Measurements from ENCODE around the gene IRF1. TPM values are rescaled to one million over a fixed set of nuclear protein-coding genes. Genes with fewer than 3 reads are reported as not detected.
"Not testable (repeated sequence)": the region's sequence is repeated elsewhere in the genome, so short reads cannot be mapped to it uniquely, and the experiment has no call there.

IRF1 gene
- total RNA-seq, 1 donor = 24.6 TPM

- TF ChIP-seq, protein P1, sequence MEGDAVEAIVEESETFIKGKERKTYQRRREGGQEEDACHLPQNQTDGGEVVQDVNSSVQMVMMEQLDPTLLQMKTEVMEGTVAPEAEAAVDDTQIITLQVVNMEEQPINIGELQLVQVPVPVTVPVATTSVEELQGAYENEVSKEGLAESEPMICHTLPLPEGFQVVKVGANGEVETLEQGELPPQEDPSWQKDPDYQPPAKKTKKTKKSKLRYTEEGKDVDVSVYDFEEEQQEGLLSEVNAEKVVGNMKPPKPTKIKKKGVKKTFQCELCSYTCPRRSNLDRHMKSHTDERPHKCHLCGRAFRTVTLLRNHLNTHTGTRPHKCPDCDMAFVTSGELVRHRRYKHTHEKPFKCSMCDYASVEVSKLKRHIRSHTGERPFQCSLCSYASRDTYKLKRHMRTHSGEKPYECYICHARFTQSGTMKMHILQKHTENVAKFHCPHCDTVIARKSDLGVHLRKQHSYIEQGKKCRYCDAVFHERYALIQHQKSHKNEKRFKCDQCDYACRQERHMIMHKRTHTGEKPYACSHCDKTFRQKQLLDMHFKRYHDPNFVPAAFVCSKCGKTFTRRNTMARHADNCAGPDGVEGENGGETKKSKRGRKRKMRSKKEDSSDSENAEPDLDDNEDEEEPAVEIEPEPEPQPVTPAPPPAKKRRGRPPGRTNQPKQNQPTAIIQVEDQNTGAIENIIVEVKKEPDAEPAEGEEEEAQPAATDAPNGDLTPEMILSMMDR (IDR thresholded peaks at IDR 0.05; ENCODE audit: insufficient read depth, low read length) = no peak
- DNase-seq (ENCODE audit: low read depth) = no peak
- H3K4me3 ChIP-seq (ENCODE audit: low read depth, low read length) = no peak overlapping the region
Observed at GRCh38 chr5:132526974-132527564, 36.5 kb upstream of the IRF1 start.

DNA sequence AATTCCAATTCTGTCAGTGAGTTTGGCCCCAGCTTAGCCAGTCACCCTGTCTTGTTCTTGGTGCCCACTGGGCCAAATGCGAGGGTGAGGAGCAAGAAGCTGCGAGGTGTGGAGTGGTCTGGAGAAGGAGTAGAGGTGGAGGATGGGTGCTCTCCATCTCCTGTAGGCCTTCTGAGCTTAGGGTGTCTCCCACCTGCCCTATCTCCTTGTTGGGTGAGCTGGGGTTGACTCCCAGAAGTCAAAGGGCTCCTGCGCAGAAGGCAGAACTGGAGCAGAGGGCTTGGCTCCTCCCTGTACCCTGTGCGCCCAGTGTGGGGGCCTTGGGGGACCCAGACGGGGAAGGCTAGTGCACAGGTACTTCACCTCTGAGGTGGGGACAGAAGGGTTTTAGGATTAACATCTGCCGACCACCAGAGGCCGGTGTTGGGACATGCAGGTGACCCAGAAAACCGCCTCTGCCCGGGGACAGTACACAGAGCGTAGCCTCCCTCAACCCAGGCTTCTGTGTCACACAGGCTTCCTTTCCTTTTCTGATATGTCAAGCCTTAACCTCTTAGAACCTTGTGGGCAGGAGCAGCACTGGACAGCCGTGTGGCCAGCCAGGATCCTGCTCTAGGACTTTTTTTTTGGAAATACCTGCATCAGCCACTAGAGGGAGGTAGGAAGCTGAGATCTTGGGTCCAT, 35.9 kb upstream of the IRF1 start:
- peak; percentile 64 for DNase-seq (ENCODE audit: low read depth)
- no peak overlapping the region for H3K4me3 ChIP-seq (ENCODE audit: low read depth, low read length)
- TF ChIP-seq, protein P1 (IDR thresholded peaks at IDR 0.05; ENCODE audit: insufficient read depth, low read length) = peak; percentile 83

GRCh38 chr5:132525299-132525724, 34.7 kb upstream of the IRF1 start:
- TF ChIP-seq, protein P1 (IDR thresholded peaks at IDR 0.05; ENCODE audit: insufficient read depth, low read length) = no peak
- no peak for DNase-seq (ENCODE audit: low read depth)
- no peak overlapping the region for H3K4me3 ChIP-seq (ENCODE audit: low read depth, low read length)

GRCh38 chr5:132524877-132525276, 34.3 kb upstream of the IRF1 start:
- not testable (repeated sequence) for DNase-seq (ENCODE audit: low read depth); H3K4me3 ChIP-seq (ENCODE audit: low read depth, low read length)

DNA sequence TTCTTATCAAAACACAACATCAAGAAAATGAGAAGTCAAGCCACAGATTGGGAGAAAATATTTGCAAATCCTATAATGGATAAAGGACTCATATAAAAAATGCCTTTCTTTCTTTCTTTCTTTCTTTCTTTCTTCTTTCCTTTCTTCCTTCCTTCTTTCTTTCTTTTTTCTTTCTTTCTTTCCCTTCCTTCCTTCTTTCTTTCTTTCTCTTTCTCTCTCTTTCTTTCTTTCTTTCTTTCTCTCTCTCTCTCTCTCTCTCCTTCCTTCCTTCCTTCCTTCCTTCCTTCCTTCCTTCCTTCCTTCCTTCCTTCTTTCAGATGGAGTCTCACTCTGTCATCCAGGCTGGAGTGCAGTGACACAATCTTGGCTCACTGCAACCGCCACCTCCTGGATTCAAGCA, 31.5 kb upstream of the IRF1 start:
- DNase-seq (ENCODE audit: low read depth); H3K4me3 ChIP-seq (ENCODE audit: low read depth, low read length): not testable (repeated sequence)

DNA sequence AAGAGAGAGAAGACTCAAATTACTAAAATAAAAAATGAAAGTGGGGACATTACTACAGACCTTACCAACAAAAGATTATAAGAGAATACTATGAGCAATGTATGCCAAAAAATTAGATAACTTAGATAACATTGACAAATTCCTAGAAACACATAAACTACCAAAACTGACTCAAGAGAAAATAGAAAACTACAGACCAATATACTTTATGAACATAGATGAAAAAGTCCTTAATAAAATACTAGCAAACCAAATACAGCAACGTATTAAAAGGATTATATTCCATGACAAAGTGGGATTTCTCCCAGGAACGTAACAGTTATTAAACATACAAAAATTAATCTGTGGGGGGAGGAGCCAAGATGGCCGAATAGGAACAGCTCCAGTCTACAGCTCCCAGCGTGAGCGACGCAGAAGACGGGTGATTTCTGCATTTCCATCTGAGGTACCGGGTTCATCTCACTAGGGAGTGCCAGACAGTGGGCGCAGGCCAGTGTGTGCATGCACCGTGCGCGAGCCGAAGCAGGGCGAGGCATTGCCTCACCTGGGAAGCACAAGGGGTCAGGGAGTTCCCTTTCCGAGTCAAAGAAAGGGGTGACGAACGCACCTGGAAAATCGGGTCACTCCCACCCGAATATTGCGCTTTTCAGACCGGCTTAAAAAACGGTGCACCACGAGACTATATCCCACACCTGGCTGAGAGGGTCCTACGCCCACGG, 23.2 kb upstream of the IRF1 start:
- not testable (repeated sequence) for DNase-seq (ENCODE audit: low read depth)

DNA sequence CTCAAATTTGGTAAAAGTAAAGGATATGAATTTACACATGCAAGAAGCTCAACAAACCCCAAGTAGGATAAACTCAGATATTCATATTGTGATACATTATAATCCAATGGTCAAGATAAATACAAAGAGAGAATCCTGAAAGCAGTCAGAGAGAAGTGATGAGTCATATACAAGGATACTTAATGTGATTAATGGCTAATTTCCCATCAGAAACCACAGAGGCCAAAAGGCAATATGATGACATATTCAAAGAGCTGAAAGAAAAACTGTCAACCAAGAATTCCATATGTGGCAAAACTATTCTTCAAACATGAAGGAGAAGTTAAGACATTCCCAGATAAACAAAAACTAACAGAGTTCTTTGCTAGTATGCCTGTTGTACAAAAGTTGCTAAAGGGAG, 19.5 kb upstream of the IRF1 start:
- H3K4me3 ChIP-seq (ENCODE audit: low read depth, low read length) = no peak overlapping the region
- peak; percentile 89 for DNase-seq (ENCODE audit: low read depth)
- TF ChIP-seq, protein P1 (IDR thresholded peaks at IDR 0.05; ENCODE audit: insufficient read depth, low read length) = no peak

More for the DNA sequence above, 23.2 kb upstream of the IRF1 start:
- H3K4me3 ChIP-seq (ENCODE audit: low read depth, low read length) = not testable (repeated sequence)

GRCh38 chr5:132506094-132506692, 15.6 kb upstream of the IRF1 start:
- H3K4me3 ChIP-seq (ENCODE audit: low read depth, low read length) = no peak overlapping the region
- DNase-seq (ENCODE audit: low read depth) = peak; percentile 97
- TF ChIP-seq, protein P1 (IDR thresholded peaks at IDR 0.05; ENCODE audit: insufficient read depth, low read length) = peak; percentile 81
